Neuronal stem cell (in vitro differentiated cells): ENCODE results near the gene U2SURP.

Source experiments
- DNase-seq: peaks from one replicate; pipeline ENCODE4 v3.0.0-alpha.2; 2013; ENCODE audit warnings: low spot score
- H2AFZ ChIP-seq: one replicate; pipeline ENCODE4 v1.6.1; 2013; ENCODE audit warnings: mild to moderate bottlenecking, low read length, inconsistent platforms
- H2AK5ac ChIP-seq: 2 replicates; pipeline ENCODE4 v1.6.1; 2013; ENCODE audit warnings: low read depth, mild to moderate bottlenecking, inconsistent platforms, low read length, moderate library complexity, mixed read lengths
- H2BK120ac ChIP-seq: 2 replicates; pipeline ENCODE4 v1.6.1; 2013; ENCODE audit warnings: low read depth, mild to moderate bottlenecking, inconsistent platforms, low read length, moderate library complexity, mixed read lengths
- H2BK12ac ChIP-seq: one replicate; pipeline ENCODE4 v1.6.1; 2013; ENCODE audit warnings: low read length, inconsistent platforms
- H2BK15ac ChIP-seq: 2 replicates; pipeline ENCODE4 v1.6.1; 2013; ENCODE audit warnings: mild to moderate bottlenecking, low read length, inconsistent platforms, mixed read lengths
- H2BK5ac ChIP-seq: one replicate; pipeline ENCODE4 v1.6.1; 2013; ENCODE audit warnings: inconsistent platforms, mild to moderate bottlenecking, low read length, moderate library complexity
- H3K14ac ChIP-seq: one replicate; pipeline ENCODE4 v1.6.1; 2013; ENCODE audit warnings: low read length, inconsistent platforms
- H3K18ac ChIP-seq: 2 replicates; pipeline ENCODE4 v1.6.1; 2013; ENCODE audit warnings: low read length, inconsistent platforms
- H3K23ac ChIP-seq: 2 replicates; pipeline ENCODE4 v1.6.1; 2013; ENCODE audit warnings: low read depth, mild to moderate bottlenecking, mixed read lengths, low read length, inconsistent platforms; ENCODE audit not compliant: poor library complexity
- H3K27ac ChIP-seq: replicated peaks from 3 replicates; pipeline ENCODE4 v1.5.1; 2013; ENCODE audit warnings: low read length, inconsistent platforms
- H3K27me3 ChIP-seq, 3 experiments: 2 replicates each; pipeline ENCODE4 v1.6.1; 2013; ENCODE audit warnings: low read length in 3 of 3, mild to moderate bottlenecking in 2 of 3, inconsistent platforms in 1 of 3, low read depth in 1 of 3, mixed read lengths in 1 of 3, moderate library complexity in 1 of 3; ENCODE audit not compliant: control insufficient read depth in 3 of 3, insufficient read depth in 3 of 3
- H3K36me3 ChIP-seq, 2 donors: replicated peaks in 1 of 2; 2 replicates each; pipeline ENCODE4 v1.6.1; 2013; ENCODE audit warnings: low read length in 2 of 2; ENCODE audit not compliant: control insufficient read depth in 2 of 2, insufficient read depth in 2 of 2
- H3K4ac ChIP-seq: 2 replicates; pipeline ENCODE4 v1.6.1; 2013; ENCODE audit warnings: inconsistent platforms, mild to moderate bottlenecking, low read length, moderate library complexity
- H3K4me1 ChIP-seq, 2 donors: 1 replicate in 1 of 2; 2 replicates in 1 of 2; pipeline ENCODE4 v1.6.1; 2013; ENCODE audit warnings: low read length in 2 of 2, low read depth in 1 of 2; ENCODE audit not compliant: control insufficient read depth in 2 of 2, insufficient read depth in 1 of 2
- H3K4me2 ChIP-seq: one replicate; pipeline ENCODE4 v1.6.1; 2013; ENCODE audit warnings: mild to moderate bottlenecking, low read length, inconsistent platforms; ENCODE audit not compliant: insufficient read depth, poor library complexity, severe bottlenecking
- H3K4me3 ChIP-seq, 2 donors: 2 replicates each; pipeline ENCODE4 v1.5.1; 2013; ENCODE audit warnings: low read length in 2 of 2, mild to moderate bottlenecking in 2 of 2, inconsistent platforms in 1 of 2, moderate library complexity in 1 of 2
- H3K79me1 ChIP-seq: one replicate; pipeline ENCODE4 v1.6.1; 2013; ENCODE audit warnings: low read depth, mild to moderate bottlenecking, inconsistent platforms, low read length, moderate library complexity
- H3K9ac ChIP-seq: one replicate; pipeline ENCODE4 v1.6.1; 2013; ENCODE audit warnings: mild to moderate bottlenecking, low read depth, low read length, inconsistent platforms; ENCODE audit not compliant: poor library complexity
- H3K9me3 ChIP-seq, 2 donors: replicated peaks in 1 of 2; 2 replicates each; pipeline versions ENCODE3 to v1.6.1; 2013; ENCODE audit warnings: low read length in 2 of 2, mild to moderate bottlenecking in 2 of 2, inconsistent platforms in 1 of 2, low read depth in 1 of 2, mixed read lengths in 1 of 2, moderate library complexity in 1 of 2; ENCODE audit not compliant: control insufficient read depth in 2 of 2, insufficient read depth in 1 of 2
- H4K8ac ChIP-seq: one replicate; pipeline ENCODE4 v1.6.1; 2013; ENCODE audit warnings: low read depth, mild to moderate bottlenecking, inconsistent platforms, low read length, moderate library complexity
- H4K91ac ChIP-seq: one replicate; pipeline ENCODE4 v1.6.1; 2013; ENCODE audit warnings: low read length, low read depth, mild to moderate bottlenecking, inconsistent platforms; ENCODE audit not compliant: poor library complexity
- WGBS, 2 donors: extraction: QIAGEN DNeasy Blood & Tissue Kit; methylation state at CpG; one replicate each; pipeline ENCODE4 v1.1.7; 2013; ENCODE audit warnings: missing lambda C conversion rate in 2 of 2, mixed read lengths in 1 of 2; ENCODE audit not compliant: insufficient read length in 2 of 2, insufficient replicate concordance in 1 of 2; ENCODE audit errors: extremely low coverage in 2 of 2; 5-methylcytosine and 5-hydroxymethylcytosine counted together

The U2SURP gene

DNA sequence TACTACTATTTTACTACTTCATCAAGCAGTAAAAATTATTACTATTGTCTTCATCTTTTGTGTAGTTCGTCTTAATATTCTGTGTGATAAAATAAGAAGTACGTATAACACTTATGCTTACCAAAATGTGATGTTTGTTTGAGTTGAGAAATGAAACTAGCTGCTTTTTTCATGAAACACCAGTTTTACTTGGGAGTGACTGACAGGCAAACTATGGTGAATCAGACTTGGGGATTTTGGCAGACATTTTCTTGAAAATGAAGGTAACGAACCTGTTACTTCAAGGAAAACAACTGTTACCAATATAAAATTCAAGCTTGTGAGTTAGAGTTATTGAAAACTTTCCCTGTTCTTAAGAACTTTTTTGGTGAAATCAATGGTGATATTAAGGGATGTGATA is 10.3 kb downstream of the U2SURP start:
- WGBS, 2 donors = no CpG with 5 or more reads among the region's 3 CpGs
- Histone ChIP-seq H2AFZ (no peak overlapping the region), H3K36me3 (peaks cover 2 to 57% of the 10 kb centered on the region in 2 donors), H3K14ac (no peak overlapping the region), H2BK120ac (no peak overlapping the region), H3K79me1 (peaks cover 2% of the 10 kb centered on the region), H3K23ac (no peak overlapping the region), H4K91ac (no peak overlapping the region), H3K4me3 (no peak overlapping the region), H3K18ac (no peak overlapping the region), H4K8ac (no peak overlapping the region), H3K4ac (no peak overlapping the region), H3K9ac (no peak overlapping the region), H2BK12ac (no peak overlapping the region), H2BK5ac (no peak overlapping the region), H3K4me1 (no peaks in the 10 kb centered on the region), H3K4me2 (no peak overlapping the region), H3K27me3 (no peaks in the 10 kb centered on the region), H3K27ac (no peak overlapping the region), H2AK5ac (no peak overlapping the region), H3K9me3 (no peaks in the 10 kb centered on the region), H2BK15ac (no peak overlapping the region)
- DNase-seq = no peak

DNA sequence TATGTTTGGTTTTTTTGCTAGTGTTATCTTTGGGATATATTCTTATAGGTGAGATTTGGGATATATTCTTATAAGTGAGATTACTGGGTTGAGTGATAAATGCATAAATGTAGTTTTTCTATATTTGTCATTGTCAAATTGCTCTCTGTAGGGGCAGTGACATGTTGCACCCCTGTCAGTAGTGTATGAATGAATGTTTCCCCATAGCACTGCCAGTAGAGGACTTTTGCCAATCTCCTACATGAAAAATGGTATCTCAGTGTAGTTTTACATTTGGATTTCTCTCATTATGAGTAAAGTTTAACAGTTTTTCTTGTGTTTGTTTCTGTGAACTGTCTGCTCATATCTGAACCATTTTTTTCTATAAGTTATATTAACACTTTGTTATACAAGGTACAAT is 13.6 kb downstream of the U2SURP start:
- Histone ChIP-seq H3K4me2 (no peak overlapping the region), H3K27me3 (no peaks in the 10 kb centered on the region), H3K9ac (no peak overlapping the region), H3K27ac (no peak overlapping the region), H2BK12ac (no peak overlapping the region), H2BK120ac (no peak overlapping the region), H4K91ac (no peak overlapping the region), H3K9me3 (peaks cover 0 to 16% of the 10 kb centered on the region in 2 donors), H3K4me1 (no peaks in the 10 kb centered on the region), H3K18ac (no peak overlapping the region), H3K14ac (no peak overlapping the region), H3K4ac (no peak overlapping the region), H2AFZ (no peak overlapping the region), H3K4me3 (no peak overlapping the region), H3K79me1 (no peaks in the 10 kb centered on the region), H4K8ac (no peak overlapping the region), H3K36me3 (peaks cover 8 to 89% of the 10 kb centered on the region in 2 donors), H2AK5ac (no peak overlapping the region), H2BK15ac (no peak overlapping the region), H3K23ac (no peak overlapping the region), H2BK5ac (no peak overlapping the region)
- no peak for DNase-seq

DNA sequence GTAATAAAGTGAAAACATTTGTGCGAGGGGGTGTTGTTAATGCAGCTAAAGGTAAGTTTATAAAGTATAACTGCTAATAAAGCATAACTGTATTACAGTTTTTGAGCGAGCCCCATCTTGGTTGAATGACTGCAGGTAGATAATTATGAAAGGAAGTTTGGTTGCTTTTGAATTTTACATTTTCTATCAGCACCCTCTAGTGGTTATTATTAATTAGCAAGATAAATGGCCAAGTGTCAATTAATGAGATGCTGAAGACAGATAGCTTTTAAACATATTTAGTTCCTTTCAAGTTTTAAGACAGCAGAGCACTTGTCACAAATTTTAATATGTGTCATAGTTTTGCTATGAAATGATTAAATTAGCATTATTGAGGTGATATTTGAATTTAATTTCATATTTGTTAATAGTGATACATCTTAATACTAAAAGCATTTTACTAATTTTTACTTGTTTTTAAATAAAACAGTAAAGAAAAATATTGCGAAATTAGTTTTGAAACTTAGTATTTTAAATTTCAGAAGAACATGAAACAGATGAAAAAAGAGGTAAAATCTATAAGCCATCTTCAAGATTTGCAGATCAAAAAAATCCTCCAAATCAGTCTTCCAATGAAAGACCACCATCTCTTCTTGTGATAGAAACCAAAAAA is 15.1 kb downstream of the U2SURP start:
- no peak overlapping the region for H3K4me3 ChIP-seq
- no peaks in the 10 kb centered on the region for H3K79me1 ChIP-seq
- no peak overlapping the region for H3K23ac ChIP-seq
- H2BK12ac ChIP-seq = no peak overlapping the region
- no peak overlapping the region for H4K8ac ChIP-seq
- no peak for DNase-seq
- H3K27ac ChIP-seq = no peak overlapping the region
- H3K18ac ChIP-seq = no peak overlapping the region
- no peak overlapping the region for H3K14ac ChIP-seq
- no peaks in the 10 kb centered on the region for H3K27me3 ChIP-seq
- H3K36me3 ChIP-seq = peaks cover 13 to 98% of the 10 kb centered on the region in 2 donors
- no peak overlapping the region for H2BK120ac ChIP-seq
- no peak overlapping the region for H3K4ac ChIP-seq
- WGBS, 2 donors = no CpG with 5 or more reads among the region's 3 CpGs
- no peak overlapping the region for H2BK5ac ChIP-seq
- H3K9ac ChIP-seq = no peak overlapping the region
- H2AFZ ChIP-seq = no peak overlapping the region
- H3K9me3 ChIP-seq = peaks cover 0 to 16% of the 10 kb centered on the region in 2 donors
- H2AK5ac ChIP-seq = no peak overlapping the region
- no peak overlapping the region for H4K91ac ChIP-seq
- H2BK15ac ChIP-seq = no peak overlapping the region
- H3K4me1 ChIP-seq = no peaks in the 10 kb centered on the region
- H3K4me2 ChIP-seq = no peak overlapping the region

DNA sequence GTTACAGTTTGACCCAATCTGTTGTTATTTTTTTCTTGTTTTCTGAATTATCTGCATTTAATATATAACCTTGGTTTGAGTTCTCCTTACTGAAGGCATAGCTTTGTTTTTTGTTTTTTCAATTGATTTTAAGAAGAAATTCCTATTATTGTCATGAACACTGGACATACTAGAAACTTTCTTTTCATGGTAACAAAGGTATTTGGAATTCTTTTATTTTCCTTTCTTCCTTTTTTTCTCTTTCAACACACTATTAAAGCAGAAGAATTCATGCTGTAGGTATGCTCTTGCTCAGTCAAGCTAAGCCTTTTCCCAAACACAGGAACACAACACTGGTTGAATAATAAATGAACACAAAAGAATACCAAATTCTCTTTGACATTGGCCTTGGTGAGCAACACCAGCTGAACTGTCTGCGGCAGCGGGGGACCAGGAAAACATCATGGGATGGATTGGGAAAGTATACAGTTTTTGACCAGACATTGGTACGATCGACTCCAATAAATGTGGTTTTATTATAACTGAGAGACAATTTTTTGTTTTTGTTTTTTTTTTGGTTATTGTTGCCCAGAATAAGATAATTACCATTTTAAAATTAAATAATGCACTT is 23.1 kb downstream of the U2SURP start:
- Histone ChIP-seq H2BK5ac (no peak overlapping the region), H3K79me1 (no peaks in the 10 kb centered on the region), H3K23ac (no peak overlapping the region), H3K4me1 (peaks cover 0 to 7% of the 10 kb centered on the region in 2 donors), H3K9me3 (peaks cover 0 to 4% of the 10 kb centered on the region in 2 donors), H2BK120ac (no peak overlapping the region), H3K9ac (no peak overlapping the region), H2BK12ac (no peak overlapping the region), H2BK15ac (no peak overlapping the region), H3K4me3 (no peak overlapping the region), H4K91ac (no peak overlapping the region), H3K27me3 (no peaks in the 10 kb centered on the region), H3K14ac (no peak overlapping the region), H2AFZ (no peak overlapping the region), H4K8ac (no peak overlapping the region), H3K4ac (no peak overlapping the region), H3K36me3 (peaks cover 12 to 100% of the 10 kb centered on the region in 2 donors), H3K18ac (no peak overlapping the region), H3K4me2 (no peak overlapping the region), H2AK5ac (no peak overlapping the region), H3K27ac (no peak overlapping the region)
- WGBS, 2 donors = no CpG with 5 or more reads among the region's 4 CpGs
- no peak for DNase-seq
